Fibroblast of villous mesenchyme (primary cell): ENCODE data around the gene CADM1. TPM values are rescaled to one million over a fixed set of nuclear protein-coding genes. Genes with fewer than 3 reads are reported as not detected.

Experiments used
- DNase-seq: peaks from one replicate; pipeline ENCODE4 v3.0.0-alpha.2; 2010; ENCODE audit warnings: low read depth
- H3K4me3 ChIP-seq: 2 replicates; pipeline ENCODE4 v1.5.1; 2011; ENCODE audit warnings: low read depth, mild to moderate bottlenecking, low read length
- total RNA-seq: library from RNA; depleted of rRNA; stranded (reverse); fragments of >200 nt; gene quantifications from 2 replicates; pipeline ENCODE4 v1.2.3, GENCODE V29; 2012
- TF ChIP-seq, protein P1 (sequence below): IDR thresholded peaks from 2 replicates; pipeline ENCODE4 v1.5.1; 2012; ENCODE audit warnings: low read depth, mild to moderate bottlenecking, low read length; ENCODE audit not compliant: insufficient read depth

The CADM1 gene
- total RNA-seq, 1 donor = 9.1 TPM

DNA sequence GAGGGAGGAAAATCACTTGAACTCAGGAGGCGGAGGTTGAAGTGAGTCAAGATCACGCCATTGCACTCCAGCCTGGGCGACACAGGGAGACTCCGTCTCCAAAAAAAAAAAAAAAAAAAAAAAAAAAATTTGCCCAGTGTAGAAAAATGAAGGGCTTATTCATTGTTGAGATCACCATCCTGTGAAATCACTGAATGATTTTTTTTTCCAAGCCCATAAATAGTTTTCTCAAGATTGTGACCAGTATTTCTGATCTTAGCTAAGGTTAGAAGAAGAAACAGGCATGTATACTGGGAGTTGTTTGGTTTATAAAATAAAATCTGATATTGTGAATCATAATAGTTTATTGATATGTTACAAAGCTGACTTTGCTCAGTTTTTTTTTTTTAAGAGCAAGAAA, 269.4 kb downstream of the CADM1 start:
- no peak for DNase-seq
- no peak overlapping the region for H3K4me3 ChIP-seq
- TF ChIP-seq, protein P1, sequence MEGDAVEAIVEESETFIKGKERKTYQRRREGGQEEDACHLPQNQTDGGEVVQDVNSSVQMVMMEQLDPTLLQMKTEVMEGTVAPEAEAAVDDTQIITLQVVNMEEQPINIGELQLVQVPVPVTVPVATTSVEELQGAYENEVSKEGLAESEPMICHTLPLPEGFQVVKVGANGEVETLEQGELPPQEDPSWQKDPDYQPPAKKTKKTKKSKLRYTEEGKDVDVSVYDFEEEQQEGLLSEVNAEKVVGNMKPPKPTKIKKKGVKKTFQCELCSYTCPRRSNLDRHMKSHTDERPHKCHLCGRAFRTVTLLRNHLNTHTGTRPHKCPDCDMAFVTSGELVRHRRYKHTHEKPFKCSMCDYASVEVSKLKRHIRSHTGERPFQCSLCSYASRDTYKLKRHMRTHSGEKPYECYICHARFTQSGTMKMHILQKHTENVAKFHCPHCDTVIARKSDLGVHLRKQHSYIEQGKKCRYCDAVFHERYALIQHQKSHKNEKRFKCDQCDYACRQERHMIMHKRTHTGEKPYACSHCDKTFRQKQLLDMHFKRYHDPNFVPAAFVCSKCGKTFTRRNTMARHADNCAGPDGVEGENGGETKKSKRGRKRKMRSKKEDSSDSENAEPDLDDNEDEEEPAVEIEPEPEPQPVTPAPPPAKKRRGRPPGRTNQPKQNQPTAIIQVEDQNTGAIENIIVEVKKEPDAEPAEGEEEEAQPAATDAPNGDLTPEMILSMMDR = no peak

DNA sequence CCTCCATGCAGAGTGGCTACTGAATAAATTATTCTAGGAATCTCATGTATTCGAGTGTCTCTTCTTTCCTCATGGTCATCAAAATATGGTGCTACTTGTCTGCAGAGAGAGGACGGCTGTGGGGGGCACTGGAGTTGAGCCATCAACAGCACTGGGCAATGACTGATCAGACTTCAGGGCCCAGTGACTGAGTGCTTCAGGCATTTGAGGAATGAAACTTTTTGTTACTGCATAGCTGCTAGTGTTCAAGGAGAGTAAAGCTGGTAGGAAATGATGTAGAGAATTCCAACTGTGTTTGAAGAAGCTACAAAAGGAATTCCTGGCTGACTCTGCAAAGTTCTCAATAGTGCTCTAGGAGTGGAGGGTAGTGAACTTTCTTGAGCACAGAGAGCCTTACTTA, 277.7 kb downstream of the CADM1 start:
- no peak for DNase-seq
- H3K4me3 ChIP-seq = no peak overlapping the region

DNA sequence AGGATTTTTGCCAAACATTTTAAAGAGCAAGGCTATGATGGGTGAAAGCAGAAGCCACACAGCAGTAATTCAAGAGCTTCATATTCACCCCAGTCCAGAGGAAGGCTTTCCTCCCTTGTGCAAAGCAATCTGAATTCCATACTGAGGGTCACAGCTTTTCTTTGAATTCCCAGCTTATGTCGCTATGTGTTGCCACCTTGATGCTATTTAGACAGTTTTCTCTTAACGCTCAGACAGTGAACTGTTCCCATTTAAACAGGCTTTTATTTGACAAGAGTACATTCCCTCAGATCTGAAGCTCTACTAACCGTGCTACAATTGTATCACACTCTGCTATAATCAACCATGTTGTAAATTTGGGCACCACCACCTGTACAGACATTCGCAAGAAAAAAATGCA, 279.7 kb downstream of the CADM1 start:
- H3K4me3 ChIP-seq = no peak overlapping the region
- TF ChIP-seq, protein P1 = no peak
- DNase-seq = no peak

More for the DNA sequence above, 277.7 kb downstream of the CADM1 start:
- TF ChIP-seq, protein P1 = no peak

DNA sequence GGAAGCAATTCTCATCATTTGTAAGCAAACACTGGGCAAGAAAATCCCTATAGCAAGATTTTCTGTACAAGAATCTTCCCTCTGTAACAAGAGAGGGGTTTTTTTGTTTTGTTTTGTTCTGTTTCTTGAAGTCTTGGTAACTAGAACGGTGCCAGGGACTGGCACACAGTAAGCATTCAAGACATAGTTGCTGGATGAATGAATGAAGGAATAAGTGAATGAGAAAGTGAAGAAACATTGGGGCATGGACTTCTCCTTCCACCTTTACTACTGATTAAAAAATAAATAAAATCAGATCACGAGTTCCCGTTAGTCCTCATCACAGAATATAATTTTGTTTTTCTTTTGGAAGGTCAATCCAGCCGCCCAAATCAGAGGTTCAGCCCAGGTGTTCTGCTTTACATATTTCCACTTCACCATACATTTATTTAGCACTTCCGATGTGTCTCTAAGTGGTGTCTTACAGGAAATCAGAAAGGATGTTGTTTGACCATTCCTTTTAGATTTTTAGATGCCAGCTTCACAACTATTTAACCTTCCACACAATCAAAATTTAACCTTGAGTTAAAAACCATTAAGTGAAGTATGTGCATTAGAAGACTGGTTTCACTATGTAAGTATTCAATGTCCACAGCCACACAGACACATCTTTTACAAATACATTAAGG, 281.2 kb downstream of the CADM1 start:
- H3K4me3 ChIP-seq = no peak overlapping the region
- no peak for DNase-seq
- TF ChIP-seq, protein P1 = no peak

DNA sequence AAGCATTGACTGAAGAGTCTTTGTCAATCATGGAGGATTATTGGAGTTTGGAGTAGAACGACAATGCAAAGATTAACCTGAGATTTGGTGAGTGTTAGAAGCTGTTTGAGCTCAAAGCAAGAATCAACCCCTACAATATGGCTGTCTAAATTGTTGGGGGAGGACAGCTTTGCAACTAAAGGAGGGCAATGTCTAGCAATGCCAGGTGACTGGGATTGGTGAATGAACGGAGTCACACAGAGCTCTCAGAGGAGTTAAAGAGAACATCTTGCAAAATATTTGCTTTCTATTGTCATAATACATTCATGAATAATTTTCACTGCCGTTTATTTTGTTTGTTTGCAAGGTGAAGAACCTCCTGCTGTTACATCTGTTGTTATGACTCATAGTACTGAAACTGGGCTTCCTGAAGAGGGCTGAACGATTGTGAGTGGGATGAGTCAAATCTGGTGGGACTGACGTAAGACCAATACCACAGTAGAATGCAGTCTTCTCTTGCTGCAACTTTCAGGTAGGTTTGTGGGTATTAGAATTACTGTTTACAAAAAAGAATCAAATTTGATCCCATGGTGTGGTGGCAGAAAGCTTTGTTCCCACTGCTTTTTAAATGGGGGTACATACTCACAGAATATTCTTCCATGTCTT, 281.9 kb downstream of the CADM1 start:
- TF ChIP-seq, protein P1 = no peak
- DNase-seq = peak; percentile 66
- no peak overlapping the region for H3K4me3 ChIP-seq

DNA sequence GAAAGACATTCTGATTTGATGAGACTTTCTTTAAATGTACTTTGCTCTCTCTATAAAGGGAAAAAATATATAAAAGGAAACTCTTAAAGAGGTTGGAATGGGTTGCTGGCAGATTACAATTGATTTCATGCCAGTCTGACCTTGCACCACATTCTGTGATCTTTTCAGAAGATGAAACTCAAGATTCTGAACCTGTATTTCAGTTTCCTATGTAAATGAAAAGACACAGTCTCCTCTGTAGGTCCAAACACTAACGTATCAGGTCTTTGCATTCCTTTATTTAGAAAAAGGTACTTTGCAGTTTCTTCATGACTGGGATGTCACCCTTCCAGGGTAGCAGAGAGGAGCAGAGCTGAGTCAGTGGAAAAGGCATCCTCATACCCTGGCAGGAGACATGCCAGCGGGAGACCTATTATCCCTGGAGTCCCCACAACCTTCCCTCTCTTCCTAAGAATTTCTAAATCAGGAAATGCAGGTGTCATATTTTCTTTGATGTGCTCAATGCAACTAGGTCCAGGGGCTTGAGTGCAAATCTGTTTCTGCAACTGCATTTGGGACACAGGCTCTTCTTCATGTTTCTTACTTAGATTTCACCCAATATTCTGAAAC, 282.6 kb downstream of the CADM1 start:
- DNase-seq = no peak
- TF ChIP-seq, protein P1 = no peak
- no peak overlapping the region for H3K4me3 ChIP-seq
